HepG2 (cell line): Measurements from ENCODE around the gene ADAMTS13. TPM values are rescaled to one million over a fixed set of nuclear protein-coding genes. Genes with fewer than 3 reads are reported as not detected.
A peak's percentile ranks its signal among the peaks of the same experiment; 100 is the strongest.

ENCODE experiments used
- ATF7-NPFF ChIP-seq: sonication (generic); formaldehyde crosslinking; IDR thresholded peaks from 2 replicates; pipeline ENCODE4 v1.8.1; 2023; ENCODE audit warnings: mild to moderate bottlenecking, low read depth, missing genetic modification reagents, moderate library complexity
- CENPX ChIP-seq: sonication (generic); formaldehyde crosslinking; IDR thresholded peaks from 2 replicates; pipeline ENCODE4 v1.9.0; 2021; ENCODE audit warnings: mild to moderate bottlenecking, missing genetic modification reagents, moderate library complexity
- CSRNP1 ChIP-seq: sonication (generic); formaldehyde crosslinking; IDR thresholded peaks from 2 replicates; pipeline ENCODE4 v1.8.1; 2023; ENCODE audit warnings: mild to moderate bottlenecking, missing genetic modification reagents
- KDM6A ChIP-seq: IDR thresholded peaks from 2 replicates; pipeline ENCODE4 v1.6.1; 2016; ENCODE audit warnings: low read depth
- LRRFIP1 ChIP-seq: sonication (generic); formaldehyde crosslinking; conservative IDR thresholded peaks from 2 replicates; pipeline ENCODE4 v1.4.0; 2020; ENCODE audit warnings: missing genetic modification reagents
- NR2C2 ChIP-seq: sonication (generic); formaldehyde crosslinking; IDR thresholded peaks from 2 replicates; pipeline ENCODE4 v1.4.0; 2020; ENCODE audit warnings: missing genetic modification reagents, mild to moderate bottlenecking, moderate library complexity, borderline replicate concordance
- NR2F1 ChIP-seq, 2 experiments: fragments of 450-650 bp in 1 of 2; formaldehyde crosslinking in 1 of 2; IDR thresholded peaks; 2 replicates each; pipeline versions ENCODE4 v1.5.0 to v1.6.1; 2016 to 2020; ENCODE audit warnings: mild to moderate bottlenecking in 1 of 2, missing compliant biosample characterization in 1 of 2, missing genetic modification reagents in 1 of 2, moderate library complexity in 1 of 2
- NR2F2 ChIP-seq: IDR thresholded peaks from 2 replicates; pipeline ENCODE4 v1.6.1; 2012; ENCODE audit warnings: low read depth, inconsistent platforms, borderline replicate concordance
- RNF2 ChIP-seq: fragments of 450-650 bp; conservative IDR thresholded peaks from 2 replicates; pipeline ENCODE4 v1.6.1; 2016; ENCODE audit warnings: low read depth
- SKI ChIP-seq: fragments of 450-650 bp; IDR thresholded peaks from one replicate; pipeline ENCODE4 v1.6.1; 2018; ENCODE audit warnings: mild to moderate bottlenecking; ENCODE audit not compliant: partially characterized antibody
- SP2 ChIP-seq: sonication (generic); formaldehyde crosslinking; IDR thresholded peaks from 2 replicates; pipeline ENCODE4 v1.5.1; 2020; ENCODE audit warnings: mild to moderate bottlenecking, missing genetic modification reagents
- SRF ChIP-seq: IDR thresholded peaks from 2 replicates; pipeline ENCODE4 v1.6.1; 2011; ENCODE audit warnings: mild to moderate bottlenecking, low read depth, low read length, moderate library complexity
- SUZ12 ChIP-seq: fragments of 150-350 bp; IDR thresholded peaks from 2 replicates; pipeline ENCODE4 v1.6.1; 2014; ENCODE audit warnings: low read depth, low read length
- TBL1XR1 ChIP-seq: fragments of 150-350 bp; IDR thresholded peaks from 2 replicates; pipeline ENCODE4 v1.6.1; 2014; ENCODE audit warnings: borderline replicate concordance, low read length; ENCODE audit not compliant: partially characterized antibody
- ZNF326 ChIP-seq: sonication (generic); formaldehyde crosslinking; IDR thresholded peaks from 2 replicates; pipeline ENCODE4 v1.4.0; 2020; ENCODE audit warnings: missing genetic modification reagents, borderline replicate concordance
- ZNF720 ChIP-seq: sonication (generic); formaldehyde crosslinking; IDR thresholded peaks from 2 replicates; pipeline ENCODE4 v1.4.0; 2020; ENCODE audit warnings: missing genetic modification reagents
- ZNF790 ChIP-seq: sonication (generic); formaldehyde crosslinking; IDR thresholded peaks from 2 replicates; pipeline ENCODE4 v1.8.0; 2022; ENCODE audit warnings: missing genetic modification reagents, mild to moderate bottlenecking, borderline replicate concordance
- polyA plus RNA-seq, 8 experiments: library from polyadenylated mRNA; depleted of rRNA in 3 of 8; stranded (reverse) in 7 of 8; unstranded in 1 of 8; fragments of >200 nt; fragmentation: Illumina TruSeq in 4 of 8; extraction: Trizol in 4 of 8; gene quantifications; 2 replicates each; pipeline versions ENCODE4 v1.2.1 to v1.2.3, GENCODE V29; 2011 to 2016; ENCODE audit warnings: low read depth in 4 of 8, missing spikeins in 1 of 8, mixed read lengths in 1 of 8; ENCODE audit not compliant: insufficient read depth in 1 of 8
- total RNA-seq, 5 experiments: library from RNA; depleted of rRNA; stranded (reverse); fragments of >200 nt; fragmentation: Illumina TruSeq; extraction: Trizol; gene quantifications; 2 replicates each; pipeline ENCODE4 v1.2.3, GENCODE V29; 2016; ENCODE audit warnings: low read depth in 1 of 5
- TF ChIP-seq, protein P1 (sequence below): sonication (generic); formaldehyde crosslinking; IDR thresholded peaks from 2 replicates; pipeline ENCODE4 v1.9.0; 2022; ENCODE audit warnings: low read depth, missing genetic modification reagents

Gene ADAMTS13
- total and polyA plus RNA-seq, 2 of the 13 experiments (the other 11 are each of a cell fraction or from before 2014, with no cell fraction given): 0.91 to 4.5 TPM

GRCh38 chr9:133460405-133461175, 38.4 kb downstream of the ADAMTS13 start (continued):
- TF ChIP-seq CSRNP1 (no peak), SUZ12 (no peak), RNF2 (peak; percentile 46; the same call in 1 of the 2 replicates), ZNF326 (CRISPR knock-in tag) (no peak), SRF (no peak), ZNF720 (CRISPR knock-in tag) (no peak), SP2 (CRISPR knock-in tag) (no peak; the same call in 1 of the 2 replicates), NR2F1 (CRISPR knock-in tag; IDR thresholded peaks at IDR 0.05) (peak; percentile 58 to 65; a peak in 3 of 4 replicates), NR2C2 (CRISPR knock-in tag) (peak; percentile 77), KDM6A (CRISPR knock-in tag) (0 out of 2 replicates have a peak, but pooled peaks have one; percentile 45), LRRFIP1 (CRISPR knock-in tag) (no peak), TBL1XR1 (peak; percentile 12), NR2F2 (peak; percentile 57; the same call in 1 of the 2 replicates), ZNF790 (CRISPR knock-in tag) (no peak), SKI (peak; percentile 60), ATF7-NPFF (CRISPR knock-in tag) (peak; percentile 60; the same call in 1 of the 2 replicates), CENPX (CRISPR knock-in tag) (no peak)
- TF ChIP-seq, protein P1, sequence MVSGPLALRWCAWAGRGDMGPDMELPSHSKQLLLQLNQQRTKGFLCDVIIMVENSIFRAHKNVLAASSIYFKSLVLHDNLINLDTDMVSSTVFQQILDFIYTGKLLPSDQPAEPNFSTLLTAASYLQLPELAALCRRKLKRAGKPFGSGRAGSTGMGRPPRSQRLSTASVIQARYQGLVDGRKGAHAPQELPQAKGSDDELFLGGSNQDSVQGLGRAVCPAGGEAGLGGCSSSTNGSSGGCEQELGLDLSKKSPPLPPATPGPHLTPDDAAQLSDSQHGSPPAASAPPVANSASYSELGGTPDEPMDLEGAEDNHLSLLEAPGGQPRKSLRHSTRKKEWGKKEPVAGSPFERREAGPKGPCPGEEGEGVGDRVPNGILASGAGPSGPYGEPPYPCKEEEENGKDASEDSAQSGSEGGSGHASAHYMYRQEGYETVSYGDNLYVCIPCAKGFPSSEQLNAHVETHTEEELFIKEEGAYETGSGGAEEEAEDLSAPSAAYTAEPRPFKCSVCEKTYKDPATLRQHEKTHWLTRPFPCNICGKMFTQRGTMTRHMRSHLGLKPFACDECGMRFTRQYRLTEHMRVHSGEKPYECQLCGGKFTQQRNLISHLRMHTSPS (CRISPR knock-in tag): peak; percentile 44
